Rectal smooth muscle tissue (tissue), 1 donor: Measurements from ENCODE around the gene SORCS2.
"Not testable (repeated sequence)": the region's sequence is repeated elsewhere in the genome, so short reads cannot be mapped to it uniquely, and the experiment has no call there.

ENCODE experiments used
- H3K27ac ChIP-seq: one replicate; pipeline ENCODE4 v1.7.0; 2013; ENCODE audit warnings: low read depth, low read length, inconsistent platforms
- H3K27me3 ChIP-seq: one replicate; pipeline ENCODE4 v1.7.0; 2013; ENCODE audit warnings: low read length; ENCODE audit not compliant: control insufficient read depth, insufficient read depth
- H3K36me3 ChIP-seq: one replicate; pipeline ENCODE4 v1.7.0; 2013; ENCODE audit warnings: low read length; ENCODE audit not compliant: control insufficient read depth, insufficient read depth
- H3K4me1 ChIP-seq: one replicate; pipeline ENCODE4 v1.7.0; 2013; ENCODE audit warnings: low read length; ENCODE audit not compliant: control insufficient read depth, insufficient read depth
- H3K4me3 ChIP-seq: one replicate; pipeline ENCODE4 v1.7.0; 2013; ENCODE audit warnings: low read length
- H3K9ac ChIP-seq: one replicate; pipeline ENCODE4 v1.7.0; 2013; ENCODE audit warnings: low read length

Gene SORCS2

GRCh38 chr4:7439699-7440098 lies 247.4 kb downstream of the SORCS2 start:
- Histone ChIP-seq H3K4me1 (no peaks in the 10 kb centered on the region), H3K27ac (no peak overlapping the region), H3K9ac (no peak overlapping the region), H3K27me3 (no peaks in the 10 kb centered on the region), H3K36me3 (no peaks in the 10 kb centered on the region), H3K4me3 (no peak overlapping the region)

- no peak overlapping the region for H3K9ac ChIP-seq
- H3K27me3 ChIP-seq = no peaks in the 10 kb centered on the region
- H3K36me3 ChIP-seq = no peaks in the 10 kb centered on the region
- no peaks in the 10 kb centered on the region for H3K4me1 ChIP-seq
- no peak overlapping the region for H3K27ac ChIP-seq
- H3K4me3 ChIP-seq = no peak overlapping the region
These were observed 248.9 kb downstream of the SORCS2 start for GRCh38 chr4:7441201-7441600.

- Histone ChIP-seq H3K27me3 (no peaks in the 10 kb centered on the region), H3K4me3 (no peak overlapping the region), H3K27ac (no peak overlapping the region), H3K9ac (no peak overlapping the region), H3K36me3 (no peaks in the 10 kb centered on the region), H3K4me1 (no peaks in the 10 kb centered on the region)
These were observed 250.3 kb downstream of the SORCS2 start for GRCh38 chr4:7442574-7443162.

GRCh38 chr4:7444314-7444713 lies 252.0 kb downstream of the SORCS2 start:
- Histone ChIP-seq H3K27ac (no peak overlapping the region), H3K27me3 (no peaks in the 10 kb centered on the region), H3K4me3 (no peak overlapping the region), H3K4me1 (no peaks in the 10 kb centered on the region), H3K9ac (no peak overlapping the region), H3K36me3 (no peaks in the 10 kb centered on the region)

GRCh38 chr4:7444731-7445130 lies 252.4 kb downstream of the SORCS2 start:
- H3K27ac ChIP-seq = no peak overlapping the region
- no peaks in the 10 kb centered on the region for H3K36me3 ChIP-seq
- no peaks in the 10 kb centered on the region for H3K27me3 ChIP-seq
- no peak overlapping the region for H3K4me3 ChIP-seq
- H3K4me1 ChIP-seq = no peaks in the 10 kb centered on the region
- H3K9ac ChIP-seq = no peak overlapping the region

GRCh38 chr4:7447236-7447635 lies 254.9 kb downstream of the SORCS2 start:
- no peak overlapping the region for H3K9ac ChIP-seq
- no peaks in the 10 kb centered on the region for H3K36me3 ChIP-seq
- H3K4me3 ChIP-seq = no peak overlapping the region
- no peaks in the 10 kb centered on the region for H3K4me1 ChIP-seq
- H3K27me3 ChIP-seq = no peaks in the 10 kb centered on the region
- no peak overlapping the region for H3K27ac ChIP-seq

GRCh38 chr4:7448036-7448435 lies 255.7 kb downstream of the SORCS2 start:
- no peak overlapping the region for H3K27ac ChIP-seq
- H3K4me3 ChIP-seq = no peak overlapping the region
- no peak overlapping the region for H3K9ac ChIP-seq
- H3K36me3 ChIP-seq = no peaks in the 10 kb centered on the region
- no peaks in the 10 kb centered on the region for H3K27me3 ChIP-seq
- no peaks in the 10 kb centered on the region for H3K4me1 ChIP-seq

- H3K27me3 ChIP-seq = no peaks in the 10 kb centered on the region
- H3K4me1 ChIP-seq = no peaks in the 10 kb centered on the region
- H3K4me3 ChIP-seq = no peak overlapping the region
- H3K9ac ChIP-seq = no peak overlapping the region
- H3K27ac ChIP-seq = no peak overlapping the region
- H3K36me3 ChIP-seq = no peaks in the 10 kb centered on the region
These were observed 258.6 kb downstream of the SORCS2 start for GRCh38 chr4:7450775-7451433.

GRCh38 chr4:7451434-7451789 lies 259.1 kb downstream of the SORCS2 start:
- no peaks in the 10 kb centered on the region for H3K36me3 ChIP-seq
- H3K27me3 ChIP-seq = no peaks in the 10 kb centered on the region
- no peak overlapping the region for H3K4me3 ChIP-seq
- no peak overlapping the region for H3K27ac ChIP-seq
- no peak overlapping the region for H3K9ac ChIP-seq
- no peaks in the 10 kb centered on the region for H3K4me1 ChIP-seq

GRCh38 chr4:7451800-7452199 lies 259.5 kb downstream of the SORCS2 start:
- H3K4me1 ChIP-seq = no peaks in the 10 kb centered on the region
- H3K27me3 ChIP-seq = no peaks in the 10 kb centered on the region
- no peak overlapping the region for H3K9ac ChIP-seq
- H3K27ac ChIP-seq = no peak overlapping the region
- no peak overlapping the region for H3K4me3 ChIP-seq
- H3K36me3 ChIP-seq = no peaks in the 10 kb centered on the region

GRCh38 chr4:7452802-7453201 lies 260.5 kb downstream of the SORCS2 start:
- H3K36me3 ChIP-seq, H3K4me1 ChIP-seq, H3K27ac ChIP-seq, H3K9ac ChIP-seq, H3K4me3 ChIP-seq, H3K27me3 ChIP-seq: not testable (repeated sequence)

GRCh38 chr4:7457201-7458065 lies 265.1 kb downstream of the SORCS2 start:
- Histone ChIP-seq H3K27me3 (no peaks in the 10 kb centered on the region), H3K4me3 (no peak overlapping the region), H3K27ac (no peak overlapping the region), H3K36me3 (no peaks in the 10 kb centered on the region), H3K4me1 (no peaks in the 10 kb centered on the region), H3K9ac (no peak overlapping the region)

- Histone ChIP-seq H3K9ac (no peak overlapping the region), H3K27ac (no peak overlapping the region), H3K4me3 (no peak overlapping the region), H3K36me3 (no peaks in the 10 kb centered on the region), H3K27me3 (no peaks in the 10 kb centered on the region), H3K4me1 (no peaks in the 10 kb centered on the region)
These were observed 265.7 kb downstream of the SORCS2 start for GRCh38 chr4:7458066-7458425.
